ENCODE data around the gene CTNNBL1.

Gene CTNNBL1

GRCh38 chr20:37881601-37882343, 187.9 kb downstream of the CTNNBL1 start:
- Histone ChIP-seq H3K9me3 (ENCODE audit: severe bottlenecking) (no peaks in the 10 kb centered on the region), H3K4me3 (ENCODE audit: severe bottlenecking) (no peak overlapping the region), H3K4me1 (ENCODE audit: insufficient read depth, poor library complexity, severe bottlenecking) (no peaks in the 10 kb centered on the region), H3K36me3 (ENCODE audit: low read depth) (no peaks in the 10 kb centered on the region), H3K27me3 (ENCODE audit: insufficient read depth, poor library complexity, severe bottlenecking) (no peaks in the 10 kb centered on the region), H3K27ac (ENCODE audit: poor library complexity, severe bottlenecking) (no peak overlapping the region)
- ATAC-seq (ENCODE audit: low read depth) (no peak), DNase-seq (ENCODE audit: low spot score) (no peak)
- no peak for TF ChIP-seq CTCF (IDR thresholded peaks at IDR 0.05; ENCODE audit: poor library complexity, severe bottlenecking)

GRCh38 chr20:37882961-37883712, 189.3 kb downstream of the CTNNBL1 start:
- DNase-seq (ENCODE audit: low spot score) (no peak), ATAC-seq (ENCODE audit: low read depth) (no peak)
- no peak overlapping the region for H3K4me3 ChIP-seq (ENCODE audit: severe bottlenecking)
- no peaks in the 10 kb centered on the region for H3K36me3 ChIP-seq (ENCODE audit: low read depth)
- no peaks in the 10 kb centered on the region for H3K27me3 ChIP-seq (ENCODE audit: insufficient read depth, poor library complexity, severe bottlenecking)
- no peaks in the 10 kb centered on the region for H3K9me3 ChIP-seq (ENCODE audit: severe bottlenecking)
- TF ChIP-seq CTCF (IDR thresholded peaks at IDR 0.05; ENCODE audit: poor library complexity, severe bottlenecking): no peak
- no peaks in the 10 kb centered on the region for H3K4me1 ChIP-seq (ENCODE audit: insufficient read depth, poor library complexity, severe bottlenecking)
- H3K27ac ChIP-seq (ENCODE audit: poor library complexity, severe bottlenecking): no peak overlapping the region

GRCh38 chr20:37885042-37885441, 191.2 kb downstream of the CTNNBL1 start:
- no peak overlapping the region for H3K4me3 ChIP-seq (ENCODE audit: severe bottlenecking)
- no peak for TF ChIP-seq CTCF (IDR thresholded peaks at IDR 0.05; ENCODE audit: poor library complexity, severe bottlenecking)
- H3K36me3 ChIP-seq (ENCODE audit: low read depth): no peaks in the 10 kb centered on the region
- H3K27ac ChIP-seq (ENCODE audit: poor library complexity, severe bottlenecking): no peak overlapping the region
- DNase-seq (ENCODE audit: low spot score): no peak
- no peaks in the 10 kb centered on the region for H3K9me3 ChIP-seq (ENCODE audit: severe bottlenecking)
- no peaks in the 10 kb centered on the region for H3K4me1 ChIP-seq (ENCODE audit: insufficient read depth, poor library complexity, severe bottlenecking)
- no peaks in the 10 kb centered on the region for H3K27me3 ChIP-seq (ENCODE audit: insufficient read depth, poor library complexity, severe bottlenecking)
- ATAC-seq (ENCODE audit: low read depth): no peak

- H3K9me3 ChIP-seq (ENCODE audit: severe bottlenecking): no peaks in the 10 kb centered on the region
- H3K4me1 ChIP-seq (ENCODE audit: insufficient read depth, poor library complexity, severe bottlenecking): no peaks in the 10 kb centered on the region
- no peaks in the 10 kb centered on the region for H3K27me3 ChIP-seq (ENCODE audit: insufficient read depth, poor library complexity, severe bottlenecking)
- no peak overlapping the region for H3K27ac ChIP-seq (ENCODE audit: poor library complexity, severe bottlenecking)
- H3K36me3 ChIP-seq (ENCODE audit: low read depth): no peaks in the 10 kb centered on the region
- DNase-seq (ENCODE audit: low spot score) (no peak), ATAC-seq (ENCODE audit: low read depth) (no peak)
- TF ChIP-seq CTCF (IDR thresholded peaks at IDR 0.05; ENCODE audit: poor library complexity, severe bottlenecking): no peak
- H3K4me3 ChIP-seq (ENCODE audit: severe bottlenecking): no peak overlapping the region
Measured at GRCh38 chr20:37885593-37886503, 192.0 kb downstream of the CTNNBL1 start.
